GM12864 (cell line): ENCODE measurements around the gene ROMO1.
A peak's percentile ranks its signal among the peaks of the same experiment; 100 is the strongest.

Experiments used
- DNase-seq: peaks from one replicate; pipeline ENCODE4 v3.0.0-alpha.2; 2011; ENCODE audit warnings: low read depth
- H3K4me3 ChIP-seq: 2 replicates; pipeline ENCODE4 v1.5.1; 2011; ENCODE audit warnings: mild to moderate bottlenecking, low read depth, low read length, control low read depth
- TF ChIP-seq, protein P1 (sequence below): IDR thresholded peaks from 2 replicates; pipeline ENCODE4 v1.5.1; 2011; ENCODE audit warnings: low read depth, mild to moderate bottlenecking, moderate library complexity, low read length, control low read depth, inconsistent platforms; ENCODE audit errors: missing control alignments

Gene ROMO1

DNA sequence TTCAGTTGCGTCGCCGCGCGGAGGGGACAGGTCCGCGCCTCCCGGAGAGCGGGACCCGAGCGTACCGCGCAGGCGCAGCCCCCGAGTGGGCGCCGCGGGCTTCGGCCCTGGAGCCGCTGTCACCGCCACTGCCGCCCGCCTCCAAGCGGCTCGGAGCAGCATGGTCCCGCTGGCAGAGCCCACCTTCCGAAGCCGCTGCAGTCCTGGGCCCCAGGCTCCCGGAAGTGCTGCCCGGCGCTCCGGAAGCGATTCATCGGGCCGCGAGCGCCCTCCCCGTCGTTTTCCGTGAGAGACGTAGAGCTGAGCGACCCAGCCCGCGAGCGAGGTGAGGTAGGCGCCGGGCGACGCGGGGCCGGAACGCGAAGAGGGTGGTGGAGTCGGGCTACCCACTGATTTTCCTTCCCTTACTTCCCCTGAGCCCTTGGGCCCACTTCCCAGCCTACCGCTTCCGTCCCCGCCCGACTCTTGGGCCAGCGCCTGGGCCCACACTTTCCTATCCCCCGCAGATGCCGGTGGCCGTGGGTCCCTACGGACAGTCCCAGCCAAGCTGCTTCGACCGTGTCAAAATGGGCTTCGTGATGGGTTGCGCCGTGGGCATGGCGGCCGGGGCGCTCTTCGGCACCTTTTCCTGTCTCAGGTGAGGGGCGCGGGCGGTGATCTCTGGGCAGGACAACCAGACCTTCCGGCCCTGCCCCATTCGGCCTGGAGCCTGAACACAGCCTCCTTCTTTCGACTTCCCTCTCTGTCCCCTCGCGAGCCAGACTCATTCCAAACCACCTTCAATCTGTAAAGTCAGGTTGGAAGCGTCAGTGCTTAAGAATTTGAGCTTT is at the start of gene ROMO1, which contains the start of gene NFS1:
Gene ROMO1, plus strand, starts transcription at position 279 of the 830 bp plus-strand sequence. Its CDS starts 228 bp downstream, at position 507.
Gene NFS1, minus strand, starts transcription at position 226 of the 830 bp plus-strand sequence. Its CDS starts 64 bp downstream, at position 162.
- H3K4me3 ChIP-seq = peak within 1 kb of the TSS; percentile 71
- DNase-seq = peak; percentile 44
- TF ChIP-seq, protein P1, sequence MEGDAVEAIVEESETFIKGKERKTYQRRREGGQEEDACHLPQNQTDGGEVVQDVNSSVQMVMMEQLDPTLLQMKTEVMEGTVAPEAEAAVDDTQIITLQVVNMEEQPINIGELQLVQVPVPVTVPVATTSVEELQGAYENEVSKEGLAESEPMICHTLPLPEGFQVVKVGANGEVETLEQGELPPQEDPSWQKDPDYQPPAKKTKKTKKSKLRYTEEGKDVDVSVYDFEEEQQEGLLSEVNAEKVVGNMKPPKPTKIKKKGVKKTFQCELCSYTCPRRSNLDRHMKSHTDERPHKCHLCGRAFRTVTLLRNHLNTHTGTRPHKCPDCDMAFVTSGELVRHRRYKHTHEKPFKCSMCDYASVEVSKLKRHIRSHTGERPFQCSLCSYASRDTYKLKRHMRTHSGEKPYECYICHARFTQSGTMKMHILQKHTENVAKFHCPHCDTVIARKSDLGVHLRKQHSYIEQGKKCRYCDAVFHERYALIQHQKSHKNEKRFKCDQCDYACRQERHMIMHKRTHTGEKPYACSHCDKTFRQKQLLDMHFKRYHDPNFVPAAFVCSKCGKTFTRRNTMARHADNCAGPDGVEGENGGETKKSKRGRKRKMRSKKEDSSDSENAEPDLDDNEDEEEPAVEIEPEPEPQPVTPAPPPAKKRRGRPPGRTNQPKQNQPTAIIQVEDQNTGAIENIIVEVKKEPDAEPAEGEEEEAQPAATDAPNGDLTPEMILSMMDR = peak; percentile 7

- no peak for DNase-seq
- TF ChIP-seq, protein P1 = no peak
- H3K4me3 ChIP-seq = no peak overlapping the region
Observed at GRCh38 chr20:35650632-35651031, 48.6 kb upstream of the ROMO1 start.

DNA sequence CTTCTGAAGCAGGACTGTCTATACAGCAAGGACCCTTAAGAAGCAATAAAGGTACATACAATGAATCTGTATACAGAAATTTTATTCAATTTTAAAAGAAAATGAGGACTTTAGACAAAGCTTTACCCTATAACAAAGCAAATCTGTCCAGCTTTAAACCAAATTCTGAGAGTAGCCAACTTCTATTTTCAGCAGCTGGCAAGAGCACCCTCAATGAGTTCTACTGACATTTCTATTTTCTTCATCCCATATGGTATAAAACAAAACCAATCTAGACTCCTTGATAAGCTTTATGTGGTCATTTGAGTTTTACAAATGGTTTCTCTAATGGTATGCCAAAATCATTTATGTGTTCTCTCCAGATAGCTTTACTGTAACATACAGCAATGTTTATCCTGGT is 47.2 kb upstream of the ROMO1 start:
- no peak for DNase-seq
- TF ChIP-seq, protein P1 = no peak
- no peak overlapping the region for H3K4me3 ChIP-seq

- no peak for DNase-seq
- no peak overlapping the region for H3K4me3 ChIP-seq
- TF ChIP-seq, protein P1 = no peak
Observed at GRCh38 chr20:35652641-35653429, 46.4 kb upstream of the ROMO1 start.

GRCh38 chr20:35653430-35653734 is 45.8 kb upstream of the ROMO1 start:
- TF ChIP-seq, protein P1 = no peak
- no peak overlapping the region for H3K4me3 ChIP-seq
- DNase-seq = no peak

DNA sequence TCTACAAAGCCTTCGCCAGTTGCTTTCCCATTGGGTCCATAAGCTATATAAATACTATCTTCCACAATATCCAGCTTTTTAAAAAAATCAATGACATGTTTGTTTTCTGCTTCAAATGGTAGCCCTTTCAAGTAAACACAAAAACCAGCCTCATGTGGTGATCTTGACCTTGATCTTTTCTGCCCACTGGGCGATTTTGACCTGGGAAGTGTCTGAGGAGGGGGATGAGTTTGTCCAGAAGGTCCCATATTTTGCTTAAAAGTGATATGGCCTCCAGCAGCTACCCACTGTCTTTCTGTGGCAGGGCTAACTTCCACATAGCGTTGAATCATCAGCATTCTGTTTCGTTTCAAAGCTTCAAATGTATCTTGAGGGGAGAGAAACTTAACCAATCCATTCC is 45.3 kb upstream of the ROMO1 start:
- no peak for DNase-seq
- TF ChIP-seq, protein P1 = no peak
- no peak overlapping the region for H3K4me3 ChIP-seq
